ENCODE results near the gene HMCN1.
A peak's percentile ranks its signal among the peaks of the same experiment; 100 is the strongest.

HMCN1 gene

GRCh38 chr1:185894791-185895190, 160.6 kb downstream of the HMCN1 start:
- H3K4me1 ChIP-seq (ENCODE audit: insufficient read depth, insufficient read length), result no peaks in the 10 kb centered on the region
- no peak overlapping the region for H3K9ac ChIP-seq (ENCODE audit: insufficient read length, low read depth)
- peaks cover 8% of the 10 kb centered on the region; the same call in 1 of the 2 replicates for H3K9me3 ChIP-seq (ENCODE audit: insufficient read depth, low read length)
- no peak for TF ChIP-seq ZNF274 (IDR thresholded peaks at IDR 0.05; ENCODE audit: low read depth, low read length)
- no peak overlapping the region for H3K4me3 ChIP-seq (ENCODE audit: insufficient read length, low read depth)
- DNase-seq (ENCODE audit: low read depth, low spot score), result no peak
- H3K27me3 ChIP-seq (ENCODE audit: insufficient read depth, insufficient read length), result no peaks in the 10 kb centered on the region
- H3K36me3 ChIP-seq (ENCODE audit: insufficient read depth, insufficient read length, low read length), result no peaks in the 10 kb centered on the region

- Histone ChIP-seq H3K27me3 (ENCODE audit: insufficient read depth, insufficient read length) (no peaks in the 10 kb centered on the region), H3K36me3 (ENCODE audit: insufficient read depth, insufficient read length, low read length) (no peaks in the 10 kb centered on the region), H3K4me3 (ENCODE audit: insufficient read length, low read depth) (no peak overlapping the region), H3K9me3 (ENCODE audit: insufficient read depth, low read length) (peaks cover 8% of the 10 kb centered on the region; the same call in 1 of the 2 replicates), H3K9ac (ENCODE audit: insufficient read length, low read depth) (no peak overlapping the region), H3K4me1 (ENCODE audit: insufficient read depth, insufficient read length) (no peaks in the 10 kb centered on the region)
- DNase-seq (ENCODE audit: low read depth, low spot score), result no peak
- TF ChIP-seq YY1 (IDR thresholded peaks at IDR 0.05; ENCODE audit: insufficient read depth, insufficient read length) (no peak), SUZ12 (IDR thresholded peaks at IDR 0.05; ENCODE audit: extremely low read depth, insufficient read depth, insufficient read length) (no peak), ZNF274 (IDR thresholded peaks at IDR 0.05; ENCODE audit: low read depth, low read length) (no peak)
These were observed 161.2 kb downstream of the HMCN1 start for GRCh38 chr1:185895208-185895900.

- Histone ChIP-seq H3K9ac (ENCODE audit: insufficient read length, low read depth) (no peak overlapping the region), H3K4me1 (ENCODE audit: insufficient read depth, insufficient read length) (no peaks in the 10 kb centered on the region), H3K36me3 (ENCODE audit: insufficient read depth, insufficient read length, low read length) (no peaks in the 10 kb centered on the region), H3K4me3 (ENCODE audit: insufficient read length, low read depth) (no peak overlapping the region), H3K27me3 (ENCODE audit: insufficient read depth, insufficient read length) (no peaks in the 10 kb centered on the region), H3K9me3 (ENCODE audit: insufficient read depth, low read length) (peaks cover 8% of the 10 kb centered on the region; the same call in 1 of the 2 replicates)
- DNase-seq (ENCODE audit: low read depth, low spot score), result no peak
- TF ChIP-seq YY1 (IDR thresholded peaks at IDR 0.05; ENCODE audit: insufficient read depth, insufficient read length) (no peak), SUZ12 (IDR thresholded peaks at IDR 0.05; ENCODE audit: extremely low read depth, insufficient read depth, insufficient read length) (no peak), ZNF274 (IDR thresholded peaks at IDR 0.05; ENCODE audit: low read depth, low read length) (no peak)
These were observed 162.7 kb downstream of the HMCN1 start for GRCh38 chr1:185896863-185897262.

- H3K36me3 ChIP-seq (ENCODE audit: insufficient read depth, insufficient read length, low read length), result no peaks in the 10 kb centered on the region
- no peak overlapping the region for H3K9ac ChIP-seq (ENCODE audit: insufficient read length, low read depth)
- no peak overlapping the region for H3K4me3 ChIP-seq (ENCODE audit: insufficient read length, low read depth)
- DNase-seq (ENCODE audit: low read depth, low spot score), result no peak
- TF ChIP-seq YY1 (IDR thresholded peaks at IDR 0.05; ENCODE audit: insufficient read depth, insufficient read length), result no peak
- TF ChIP-seq SUZ12 (IDR thresholded peaks at IDR 0.05; ENCODE audit: extremely low read depth, insufficient read depth, insufficient read length), result no peak
- no peak for TF ChIP-seq ZNF274 (IDR thresholded peaks at IDR 0.05; ENCODE audit: low read depth, low read length)
- H3K27me3 ChIP-seq (ENCODE audit: insufficient read depth, insufficient read length), result no peaks in the 10 kb centered on the region
- H3K4me1 ChIP-seq (ENCODE audit: insufficient read depth, insufficient read length), result no peaks in the 10 kb centered on the region
- H3K9me3 ChIP-seq (ENCODE audit: insufficient read depth, low read length), result no peaks in the 10 kb centered on the region
These were observed 172.0 kb downstream of the HMCN1 start for GRCh38 chr1:185906186-185906585.

- H3K4me1 ChIP-seq (ENCODE audit: insufficient read depth, insufficient read length), result no peaks in the 10 kb centered on the region
- no peaks in the 10 kb centered on the region for H3K36me3 ChIP-seq (ENCODE audit: insufficient read depth, insufficient read length, low read length)
- DNase-seq (ENCODE audit: low read depth, low spot score), result no peak
- H3K4me3 ChIP-seq (ENCODE audit: insufficient read length, low read depth), result no peak overlapping the region
- TF ChIP-seq SUZ12 (IDR thresholded peaks at IDR 0.05; ENCODE audit: extremely low read depth, insufficient read depth, insufficient read length), result no peak
- no peak for TF ChIP-seq ZNF274 (IDR thresholded peaks at IDR 0.05; ENCODE audit: low read depth, low read length)
- TF ChIP-seq YY1 (IDR thresholded peaks at IDR 0.05; ENCODE audit: insufficient read depth, insufficient read length), result no peak
- no peaks in the 10 kb centered on the region for H3K9me3 ChIP-seq (ENCODE audit: insufficient read depth, low read length)
- H3K27me3 ChIP-seq (ENCODE audit: insufficient read depth, insufficient read length), result no peaks in the 10 kb centered on the region
- H3K9ac ChIP-seq (ENCODE audit: insufficient read length, low read depth), result no peak overlapping the region
These were observed 173.1 kb downstream of the HMCN1 start for GRCh38 chr1:185907246-185907645.

GRCh38 chr1:185911978-185912377, 177.8 kb downstream of the HMCN1 start:
- no peak for TF ChIP-seq ZNF274 (IDR thresholded peaks at IDR 0.05; ENCODE audit: low read depth, low read length)
- no peak for TF ChIP-seq SUZ12 (IDR thresholded peaks at IDR 0.05; ENCODE audit: extremely low read depth, insufficient read depth, insufficient read length)
- no peak for TF ChIP-seq YY1 (IDR thresholded peaks at IDR 0.05; ENCODE audit: insufficient read depth, insufficient read length)
- Histone ChIP-seq H3K9ac (ENCODE audit: insufficient read length, low read depth) (no peak overlapping the region), H3K27me3 (ENCODE audit: insufficient read depth, insufficient read length) (no peaks in the 10 kb centered on the region), H3K9me3 (ENCODE audit: insufficient read depth, low read length) (no peaks in the 10 kb centered on the region), H3K36me3 (ENCODE audit: insufficient read depth, insufficient read length, low read length) (no peaks in the 10 kb centered on the region), H3K4me3 (ENCODE audit: insufficient read length, low read depth) (no peak overlapping the region), H3K4me1 (ENCODE audit: insufficient read depth, insufficient read length) (no peaks in the 10 kb centered on the region)
- DNase-seq (ENCODE audit: low read depth, low spot score), result no peak

- no peaks in the 10 kb centered on the region for H3K27me3 ChIP-seq (ENCODE audit: insufficient read depth, insufficient read length)
These were observed 178.3 kb downstream of the HMCN1 start for GRCh38 chr1:185912504-185912903.

More at GRCh38 chr1:185912504-185912903, 178.3 kb downstream of the HMCN1 start:
- H3K9ac ChIP-seq (ENCODE audit: insufficient read length, low read depth), result no peak overlapping the region
- peak; percentile 83 for DNase-seq (ENCODE audit: low read depth, low spot score)
- no peaks in the 10 kb centered on the region for H3K4me1 ChIP-seq (ENCODE audit: insufficient read depth, insufficient read length)
- no peaks in the 10 kb centered on the region for H3K9me3 ChIP-seq (ENCODE audit: insufficient read depth, low read length)
- no peaks in the 10 kb centered on the region for H3K36me3 ChIP-seq (ENCODE audit: insufficient read depth, insufficient read length, low read length)
- H3K4me3 ChIP-seq (ENCODE audit: insufficient read length, low read depth), result no peak overlapping the region
- TF ChIP-seq ZNF274 (IDR thresholded peaks at IDR 0.05; ENCODE audit: low read depth, low read length) (no peak), YY1 (IDR thresholded peaks at IDR 0.05; ENCODE audit: insufficient read depth, insufficient read length) (no peak), SUZ12 (IDR thresholded peaks at IDR 0.05; ENCODE audit: extremely low read depth, insufficient read depth, insufficient read length) (no peak)

All from NT2/D1 (cell line).